Nephron progenitor cell (in vitro differentiated cells): ENCODE data around the gene MAPKAP1.

Experiments
- DNase-seq: peaks from one replicate; pipeline ENCODE4 v3.0.0; 2021
- H3K27ac Mint-ChIP-seq: 2 replicates; pipeline ENCODE4 v1.8.0; 2021; ENCODE audit warnings: mild to moderate bottlenecking, moderate library complexity, mixed read lengths
- H3K27me3 Mint-ChIP-seq: 2 replicates; pipeline ENCODE4 v1.8.0; 2021; ENCODE audit warnings: mild to moderate bottlenecking, low read depth, mixed read lengths; ENCODE audit not compliant: poor library complexity
- H3K36me3 Mint-ChIP-seq: 2 replicates; pipeline ENCODE4 v1.8.0; 2021; ENCODE audit warnings: low read depth, mixed read lengths
- H3K4me1 Mint-ChIP-seq: 2 replicates; pipeline ENCODE4 v1.8.0; 2021; ENCODE audit warnings: mixed read lengths
- H3K4me3 Mint-ChIP-seq: 2 replicates; pipeline ENCODE4 v1.8.0; 2021; ENCODE audit warnings: mild to moderate bottlenecking, moderate library complexity, mixed read lengths
- H3K9me3 Mint-ChIP-seq: 2 replicates; pipeline ENCODE4 v1.8.0; 2021; ENCODE audit warnings: mild to moderate bottlenecking, moderate library complexity, mixed read lengths
- CTCF ChIP-seq: fragments of 200-600 bp; sonication (generic); IDR thresholded peaks from 2 replicates; pipeline ENCODE4 v1.5.0; 2021; ENCODE audit warnings: antibody characterized with exemption

MAPKAP1 gene

GRCh38 chr9:125706651-125707471 is at the start of gene MAPKAP1:
Gene MAPKAP1 (minus strand): TSS chr9:125707208. CDS start chr9:125672574, 34,634 bp downstream.
- Mint-ChIP-seq H3K9me3 (peaks cover 3% of the 10 kb centered on the region), H3K27ac (no peak within 1 kb of the TSS), H3K4me1 (peaks cover 19% of the 10 kb centered on the region), H3K27me3 (peaks cover 3% of the 10 kb centered on the region), H3K4me3 (peak within 1 kb of the TSS; percentile 83), H3K36me3 (no peaks in the 10 kb centered on the region)
- TF ChIP-seq CTCF: no peak
- DNase-seq: peak; percentile 97

GRCh38 chr9:125756518-125756917 is 49.5 kb upstream of the MAPKAP1 start:
- no peak for DNase-seq
- Mint-ChIP-seq H3K4me3 (no peak overlapping the region), H3K9me3 (no peaks in the 10 kb centered on the region), H3K27me3 (peaks cover 58% of the 10 kb centered on the region), H3K27ac (no peak overlapping the region), H3K4me1 (peaks cover 48% of the 10 kb centered on the region), H3K36me3 (no peaks in the 10 kb centered on the region)
- no peak for TF ChIP-seq CTCF

GRCh38 chr9:125755340-125755739 is 48.3 kb upstream of the MAPKAP1 start:
- DNase-seq: no peak
- no peak for TF ChIP-seq CTCF
- Mint-ChIP-seq H3K27ac (no peak overlapping the region), H3K27me3 (peaks cover 59% of the 10 kb centered on the region), H3K9me3 (no peaks in the 10 kb centered on the region), H3K36me3 (no peaks in the 10 kb centered on the region), H3K4me1 (peaks cover 60% of the 10 kb centered on the region), H3K4me3 (no peak overlapping the region)

GRCh38 chr9:125754096-125754495 is 47.1 kb upstream of the MAPKAP1 start:
- no peaks in the 10 kb centered on the region for H3K36me3 Mint-ChIP-seq
- peak overlapping the region; percentile 30 for H3K27ac Mint-ChIP-seq
- no peak for TF ChIP-seq CTCF
- DNase-seq: no peak
- no peaks in the 10 kb centered on the region for H3K9me3 Mint-ChIP-seq
- peak overlapping the region; percentile 5 for H3K4me3 Mint-ChIP-seq
- peaks cover 61% of the 10 kb centered on the region for H3K4me1 Mint-ChIP-seq
- H3K27me3 Mint-ChIP-seq: peaks cover 58% of the 10 kb centered on the region

GRCh38 chr9:125752070-125752628 is 45.1 kb upstream of the MAPKAP1 start:
- peaks cover 66% of the 10 kb centered on the region for H3K4me1 Mint-ChIP-seq
- peaks cover 50% of the 10 kb centered on the region for H3K27me3 Mint-ChIP-seq
- H3K4me3 Mint-ChIP-seq: peak overlapping the region; percentile 64
- no peaks in the 10 kb centered on the region for H3K9me3 Mint-ChIP-seq
- no peak for DNase-seq
- no peak for TF ChIP-seq CTCF
- no peaks in the 10 kb centered on the region for H3K36me3 Mint-ChIP-seq
- peak overlapping the region; percentile 60 for H3K27ac Mint-ChIP-seq

- Mint-ChIP-seq H3K9me3 (no peaks in the 10 kb centered on the region), H3K36me3 (no peaks in the 10 kb centered on the region), H3K4me1 (peaks cover 69% of the 10 kb centered on the region), H3K27ac (no peak overlapping the region), H3K27me3 (peaks cover 38% of the 10 kb centered on the region), H3K4me3 (peak overlapping the region; percentile 89)
- TF ChIP-seq CTCF: no peak
- DNase-seq: no peak
These were observed 43.6 kb upstream of the MAPKAP1 start for GRCh38 chr9:125750627-125751011.
